ENCODE data around the gene HEPHL1. TPM values are rescaled to one million over a fixed set of nuclear protein-coding genes. Genes with fewer than 3 reads are reported as not detected.

Gene HEPHL1
- total RNA-seq, 1 donor from 2014 or later: not detected

GRCh38 chr11:94142308-94143281 is 121.4 kb downstream of the HEPHL1 start:
- Mint-ChIP-seq H3K4me3 (no peak overlapping the region), H3K9me3 (no peaks in the 10 kb centered on the region), H3K4me1 (ENCODE audit: low read depth) (peaks cover 64% of the 10 kb centered on the region), H3K27me3 (ENCODE audit: insufficient read depth) (no peaks in the 10 kb centered on the region), H3K36me3 (ENCODE audit: low read depth) (peaks cover 9% of the 10 kb centered on the region), H3K27ac (no peak overlapping the region)
- intact Hi-C loops (cut with micrococcal nuclease): no loop called here
- DNase-seq (ENCODE audit: low spot score): no peak

GRCh38 chr11:94144216-94144615 is 123.1 kb downstream of the HEPHL1 start:
- intact Hi-C loops (cut with micrococcal nuclease): no loop called here
- H3K4me3 Mint-ChIP-seq: no peak overlapping the region
- peaks cover 81% of the 10 kb centered on the region for H3K4me1 Mint-ChIP-seq (ENCODE audit: low read depth)
- H3K27me3 Mint-ChIP-seq (ENCODE audit: insufficient read depth): no peaks in the 10 kb centered on the region
- no peak overlapping the region for H3K27ac Mint-ChIP-seq
- H3K36me3 Mint-ChIP-seq (ENCODE audit: low read depth): peaks cover 9% of the 10 kb centered on the region
- no peaks in the 10 kb centered on the region for H3K9me3 Mint-ChIP-seq
- DNase-seq (ENCODE audit: low spot score): no peak

- DNase-seq (ENCODE audit: low spot score): no peak
- Mint-ChIP-seq H3K4me3 (no peak overlapping the region), H3K4me1 (ENCODE audit: low read depth) (peaks cover 83% of the 10 kb centered on the region), H3K27ac (no peak overlapping the region), H3K9me3 (no peaks in the 10 kb centered on the region), H3K27me3 (ENCODE audit: insufficient read depth) (no peaks in the 10 kb centered on the region), H3K36me3 (ENCODE audit: low read depth) (peaks cover 9% of the 10 kb centered on the region)
- intact Hi-C loops (cut with micrococcal nuclease): loop anchor here (5.0 kb wide), 2 partner anchors 38 to 348 kb away; partner anchors contain the start of genes ANKRD49 and MRE11
These were observed 123.5 kb downstream of the HEPHL1 start for GRCh38 chr11:94144664-94145063.

GRCh38 chr11:94145431-94145830 is 124.3 kb downstream of the HEPHL1 start:
- intact Hi-C loops (cut with micrococcal nuclease): loop anchor here (5.0 kb wide), 2 partner anchors 37 to 347 kb away; partner anchors contain the start of genes ANKRD49 and MRE11
- H3K27ac Mint-ChIP-seq: no peak overlapping the region
- DNase-seq (ENCODE audit: low spot score): no peak
- H3K27me3 Mint-ChIP-seq (ENCODE audit: insufficient read depth): no peaks in the 10 kb centered on the region
- no peak overlapping the region for H3K4me3 Mint-ChIP-seq
- H3K9me3 Mint-ChIP-seq: no peaks in the 10 kb centered on the region
- peaks cover 83% of the 10 kb centered on the region for H3K4me1 Mint-ChIP-seq (ENCODE audit: low read depth)
- H3K36me3 Mint-ChIP-seq (ENCODE audit: low read depth): peaks cover 13% of the 10 kb centered on the region

- DNase-seq (ENCODE audit: low spot score): no peak
- Mint-ChIP-seq H3K27me3 (ENCODE audit: insufficient read depth) (no peaks in the 10 kb centered on the region), H3K27ac (no peak overlapping the region), H3K36me3 (ENCODE audit: low read depth) (peaks cover 13% of the 10 kb centered on the region), H3K4me1 (ENCODE audit: low read depth) (peaks cover 86% of the 10 kb centered on the region), H3K4me3 (no peak overlapping the region), H3K9me3 (no peaks in the 10 kb centered on the region)
- intact Hi-C loops (cut with micrococcal nuclease): loop anchor here (5.0 kb wide), 2 partner anchors 36 to 346 kb away; partner anchors contain the start of genes ANKRD49 and MRE11
These were observed 124.8 kb downstream of the HEPHL1 start for GRCh38 chr11:94145916-94146315.

- DNase-seq (ENCODE audit: low spot score): no peak
- intact Hi-C loops (cut with micrococcal nuclease): loop anchor here (1.0 to 5.0 kb wide), 4 partner anchors 12 to 345 kb away; partner anchors contain the start of genes ANKRD49 and MRE11
- Mint-ChIP-seq H3K9me3 (no peaks in the 10 kb centered on the region), H3K27ac (peak overlapping the region; percentile 65), H3K27me3 (ENCODE audit: insufficient read depth) (no peaks in the 10 kb centered on the region), H3K36me3 (ENCODE audit: low read depth) (peaks cover 15% of the 10 kb centered on the region), H3K4me3 (peak overlapping the region; percentile 67), H3K4me1 (ENCODE audit: low read depth) (peaks cover 97% of the 10 kb centered on the region)
These were observed 126.3 kb downstream of the HEPHL1 start for GRCh38 chr11:94147433-94147845.

- Mint-ChIP-seq H3K27ac (no peak overlapping the region), H3K27me3 (ENCODE audit: insufficient read depth) (no peaks in the 10 kb centered on the region), H3K4me3 (no peak overlapping the region), H3K9me3 (no peaks in the 10 kb centered on the region), H3K36me3 (ENCODE audit: low read depth) (peaks cover 14% of the 10 kb centered on the region), H3K4me1 (ENCODE audit: low read depth) (peaks cover 97% of the 10 kb centered on the region)
- DNase-seq (ENCODE audit: low spot score): no peak
- intact Hi-C loops (cut with micrococcal nuclease): loop anchor here (5.0 kb wide), 2 partner anchors 34 to 344 kb away; partner anchors contain the start of genes ANKRD49 and MRE11
These were observed 127.0 kb downstream of the HEPHL1 start for GRCh38 chr11:94148189-94148588.

GRCh38 chr11:94149431-94150017 is 128.4 kb downstream of the HEPHL1 start:
- Mint-ChIP-seq H3K9me3 (no peaks in the 10 kb centered on the region), H3K4me1 (ENCODE audit: low read depth) (peaks cover 88% of the 10 kb centered on the region), H3K27me3 (ENCODE audit: insufficient read depth) (no peaks in the 10 kb centered on the region), H3K36me3 (ENCODE audit: low read depth) (peaks cover 18% of the 10 kb centered on the region), H3K4me3 (no peak overlapping the region), H3K27ac (no peak overlapping the region)
- intact Hi-C loops (cut with micrococcal nuclease): loop anchor here (5.0 kb wide), 2 partner anchors 33 to 343 kb away; partner anchors contain the start of genes ANKRD49 and MRE11
- DNase-seq (ENCODE audit: low spot score): no peak

- no peaks in the 10 kb centered on the region for H3K9me3 Mint-ChIP-seq
- H3K36me3 Mint-ChIP-seq (ENCODE audit: low read depth): peaks cover 18% of the 10 kb centered on the region
- intact Hi-C loops (cut with micrococcal nuclease): no loop called here
- no peak overlapping the region for H3K27ac Mint-ChIP-seq
- peaks cover 83% of the 10 kb centered on the region for H3K4me1 Mint-ChIP-seq (ENCODE audit: low read depth)
- no peaks in the 10 kb centered on the region for H3K27me3 Mint-ChIP-seq (ENCODE audit: insufficient read depth)
- H3K4me3 Mint-ChIP-seq: no peak overlapping the region
- no peak for DNase-seq (ENCODE audit: low spot score)
These were observed 128.9 kb downstream of the HEPHL1 start for GRCh38 chr11:94150056-94150455.

- Mint-ChIP-seq H3K9me3 (no peaks in the 10 kb centered on the region), H3K36me3 (ENCODE audit: low read depth) (peaks cover 12% of the 10 kb centered on the region), H3K4me1 (ENCODE audit: low read depth) (peaks cover 73% of the 10 kb centered on the region), H3K27ac (no peak overlapping the region), H3K4me3 (no peak overlapping the region), H3K27me3 (ENCODE audit: insufficient read depth) (no peaks in the 10 kb centered on the region)
- no peak for DNase-seq (ENCODE audit: low spot score)
- intact Hi-C loops (cut with micrococcal nuclease): no loop called here
These were observed 129.8 kb downstream of the HEPHL1 start for GRCh38 chr11:94150704-94151685.

GRCh38 chr11:94151903-94152677 is 130.9 kb downstream of the HEPHL1 start:
- peaks cover 62% of the 10 kb centered on the region for H3K4me1 Mint-ChIP-seq (ENCODE audit: low read depth)

More at GRCh38 chr11:94151903-94152677, 130.9 kb downstream of the HEPHL1 start:
- no peaks in the 10 kb centered on the region for H3K27me3 Mint-ChIP-seq (ENCODE audit: insufficient read depth)
- DNase-seq (ENCODE audit: low spot score): no peak
- H3K4me3 Mint-ChIP-seq: no peak overlapping the region
- peak overlapping the region; percentile 48 for H3K27ac Mint-ChIP-seq
- H3K36me3 Mint-ChIP-seq (ENCODE audit: low read depth): peaks cover 18% of the 10 kb centered on the region
- intact Hi-C loops (cut with micrococcal nuclease): no loop called here
- no peaks in the 10 kb centered on the region for H3K9me3 Mint-ChIP-seq

Measured in activated T-helper 1 cell treated with anti-CD3 and anti-CD28 coated beads, Interleukin-12 subunit alpha, Interleukin-12 subunit beta, Interleukin-2, Interleukin-4 antibody, amounts not matched to agents 30 ng/mL and 10 ng/mL and 1 ng/mL, durations not matched to agents 14 hours and 24 hours and 36 hours (primary cell).